GM18511 (cell line): ENCODE data around the gene C2orf68.
"Not testable (repeated sequence)": the region's sequence is repeated elsewhere in the genome, so short reads cannot be mapped to it uniquely, and the experiment has no call there.

Experiments used
- ATAC-seq: cut with Tn5 transposase; IDR thresholded peaks from one replicate; pipeline ENCODE4 v1.9.1; 2021; ENCODE audit warnings: mild to moderate bottlenecking, moderate library complexity; ENCODE audit not compliant: unreplicated experiment

Gene C2orf68

DNA sequence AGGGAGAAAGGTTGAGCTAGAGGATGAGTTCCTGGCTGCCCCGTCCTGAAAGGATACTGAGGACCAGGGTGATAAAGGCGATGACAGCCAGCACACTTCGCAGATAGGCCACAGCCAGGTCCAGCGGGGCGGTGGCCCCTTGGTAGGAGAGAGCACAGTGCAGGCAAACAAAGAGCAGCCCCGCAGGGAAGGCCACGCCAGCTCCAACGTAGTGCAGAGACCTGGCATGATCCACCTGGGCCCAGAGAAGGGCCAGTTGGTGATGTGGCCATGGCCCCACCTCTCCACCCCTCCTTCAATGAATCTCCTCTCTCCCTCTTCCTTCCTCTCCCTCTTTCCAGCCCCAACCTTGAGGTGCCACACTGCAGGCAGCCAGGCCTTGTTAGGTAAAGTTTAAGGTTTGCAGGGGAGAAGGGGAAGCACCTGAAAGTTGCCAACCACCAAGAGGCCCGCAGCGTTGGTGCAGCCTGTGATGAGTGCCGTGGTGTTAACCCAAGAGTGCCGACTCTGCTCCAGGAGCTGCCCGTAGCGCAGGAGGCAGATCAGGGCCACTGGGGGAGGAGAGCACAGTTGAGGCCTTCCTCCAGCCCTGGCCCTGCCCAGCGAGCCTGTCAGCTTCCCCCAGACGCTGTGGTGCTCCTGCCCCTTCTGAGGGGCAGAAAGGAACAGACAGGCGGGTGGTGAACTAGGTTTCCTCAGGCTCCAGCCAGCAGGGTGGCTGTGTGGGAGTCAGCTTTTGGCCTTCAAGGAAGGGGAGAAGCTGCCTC is 12.2 kb downstream of the C2orf68 start:
- ATAC-seq, result no peak

DNA sequence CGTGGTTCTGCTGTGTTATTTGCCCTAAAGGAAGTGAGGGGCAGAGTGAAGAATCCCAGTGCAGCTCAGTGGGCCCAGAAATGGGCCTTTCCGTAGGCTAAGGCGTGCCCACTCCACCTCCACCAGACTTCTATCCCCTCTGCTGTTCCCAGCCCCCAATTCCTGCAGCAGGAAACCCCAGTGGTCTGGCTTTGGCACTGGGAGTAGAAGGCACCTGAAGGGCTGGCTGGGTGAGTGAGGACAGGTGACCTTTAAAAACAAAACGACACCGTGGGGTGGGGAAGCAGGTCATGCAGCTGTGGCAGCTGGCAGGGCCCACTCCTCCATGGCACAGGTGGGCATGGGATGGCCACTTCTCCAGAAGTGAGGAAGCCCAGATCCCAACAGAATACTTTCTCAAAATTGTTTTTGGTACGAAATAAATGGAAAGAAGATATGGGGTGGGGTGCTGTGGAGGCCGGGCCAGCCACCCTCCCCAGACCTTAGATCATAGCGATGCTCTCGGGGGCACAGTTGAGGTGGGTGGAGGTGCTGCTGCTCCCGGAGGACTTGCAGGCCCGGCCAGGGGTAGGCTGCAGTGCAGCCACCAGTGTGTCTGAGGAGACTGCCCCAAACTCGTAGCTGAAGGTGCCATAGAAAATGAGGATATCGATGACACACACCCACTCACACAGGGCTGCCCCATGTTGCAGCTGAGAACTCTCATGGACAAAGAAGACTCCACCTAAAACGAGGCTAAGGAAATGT is 13.1 kb downstream of the C2orf68 start:
- ATAC-seq, result no peak

GRCh38 chr2:85597241-85597640 is 14.6 kb downstream of the C2orf68 start:
- no peak for ATAC-seq

DNA sequence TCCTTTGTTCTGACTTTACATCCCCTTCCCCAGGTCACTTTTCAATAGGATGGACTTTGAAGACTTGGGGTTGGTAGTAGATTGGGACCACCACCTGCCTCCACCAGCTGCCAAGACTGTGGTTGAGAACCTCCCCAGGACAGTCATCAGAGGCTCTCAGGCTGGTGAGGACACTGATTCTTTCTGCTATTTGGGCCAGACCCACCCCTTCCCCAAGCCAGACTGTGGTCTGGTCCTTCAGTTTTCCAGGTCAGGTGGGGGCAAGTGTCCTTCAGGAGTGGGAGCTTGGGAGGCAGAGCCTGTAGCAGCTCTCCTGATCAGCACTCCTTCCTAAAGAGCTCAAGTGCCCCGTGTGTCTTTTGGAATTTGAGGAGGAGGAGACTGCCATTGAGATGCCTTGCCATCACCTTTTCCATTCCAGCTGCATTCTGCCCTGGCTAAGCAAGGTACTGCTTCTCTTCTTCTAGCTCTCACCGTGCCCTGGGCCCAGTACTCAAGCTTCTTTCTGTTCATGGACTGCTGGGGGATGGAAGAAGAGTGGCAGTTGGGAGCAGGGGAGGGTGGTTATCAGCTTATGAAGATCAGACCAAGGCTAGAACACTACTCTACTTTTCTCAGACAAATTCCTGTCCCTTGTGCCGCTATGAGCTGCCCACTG is 15.3 kb downstream of the C2orf68 start:
- ATAC-seq, result no peak

GRCh38 chr2:85596026-85596333 is 15.9 kb downstream of the C2orf68 start:
- ATAC-seq, result no peak

DNA sequence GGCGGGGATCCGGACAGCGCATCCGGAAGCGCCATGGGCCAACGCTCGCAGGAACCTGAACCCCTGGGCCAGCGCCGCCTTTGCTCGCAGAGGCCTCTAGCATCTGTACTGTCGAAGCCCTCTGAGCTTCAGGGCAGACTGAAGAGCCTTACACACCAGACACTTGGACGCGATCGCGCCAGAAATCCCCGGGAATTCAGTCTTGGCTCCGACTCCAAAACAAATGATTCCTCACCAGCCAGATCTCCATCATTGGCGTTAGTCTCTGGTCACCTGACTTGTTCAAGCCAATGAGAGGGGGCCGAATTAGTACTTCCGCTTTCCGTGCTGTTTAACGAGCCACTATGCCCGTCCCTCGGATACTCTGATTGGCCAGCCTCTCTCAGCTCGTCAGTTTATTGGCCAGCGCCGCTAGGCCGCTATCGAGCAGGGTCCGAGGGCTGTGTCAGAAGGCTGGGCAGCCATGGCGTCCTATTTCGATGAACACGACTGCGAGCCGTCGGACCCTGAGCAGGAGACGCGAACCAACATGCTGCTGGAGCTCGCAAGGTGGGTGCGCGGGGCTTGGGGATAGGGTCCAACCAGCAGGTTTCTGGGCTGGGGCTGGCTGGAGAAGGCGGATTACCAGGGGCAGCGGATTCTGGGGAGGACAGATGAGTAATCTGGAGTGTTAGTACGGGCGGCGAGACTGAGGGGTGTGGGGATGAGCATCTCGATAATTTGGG is 16.4 kb downstream of the C2orf68 start, which contains the start of gene RNF181:
Gene RNF181, plus strand, starts transcription at position 445 of the 725 bp plus-strand sequence. Its CDS starts 19 bp downstream, at position 464.
- ATAC-seq, result peak; percentile 99

GRCh38 chr2:85594715-85595300 is 17.1 kb downstream of the C2orf68 start:
- peak; percentile 3 for ATAC-seq

DNA sequence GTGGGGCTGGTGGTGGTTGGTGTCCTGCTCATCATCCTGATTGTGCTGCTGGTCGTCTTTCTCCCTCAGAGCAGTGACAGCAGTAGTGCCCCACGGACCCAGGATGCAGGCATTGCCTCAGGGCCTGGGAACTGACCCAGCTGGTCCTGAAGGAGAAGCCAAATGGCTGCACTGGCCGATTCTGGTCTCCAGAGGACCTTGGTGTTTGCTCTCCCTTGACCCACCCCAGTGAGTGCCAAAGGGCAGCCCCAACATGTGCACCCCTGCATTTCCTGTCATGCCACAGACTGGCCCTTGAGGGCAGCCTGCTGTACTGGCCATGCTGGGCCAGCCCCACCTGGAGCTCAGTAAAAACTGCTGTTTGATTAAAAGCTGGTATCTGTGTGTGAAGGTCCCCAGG is 18.8 kb downstream of the C2orf68 start:
- no peak for ATAC-seq

DNA sequence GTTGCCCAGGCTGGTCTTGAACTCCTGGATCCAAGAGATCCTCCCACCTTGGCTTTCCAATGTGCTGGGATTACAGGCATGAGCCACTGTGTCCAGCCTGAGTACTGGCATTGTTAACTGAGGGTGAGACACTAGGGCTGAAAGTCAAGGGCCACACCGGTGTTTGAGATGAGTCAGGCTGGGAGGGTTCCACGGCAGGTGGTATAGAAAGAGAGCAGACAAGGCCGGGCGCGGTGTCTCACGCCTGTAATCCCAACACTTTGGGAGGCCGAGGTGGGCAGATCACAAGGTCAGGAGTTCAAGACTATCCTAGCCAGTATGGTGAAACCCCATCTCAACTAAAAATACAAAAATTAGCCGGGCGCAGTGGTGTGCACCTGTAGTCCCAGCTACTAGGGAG is 19.6 kb downstream of the C2orf68 start:
- not testable (repeated sequence) for ATAC-seq

- ATAC-seq, result no peak
Observed at GRCh38 chr2:85591563-85591962, 20.3 kb downstream of the C2orf68 start.

GRCh38 chr2:85590950-85591349 is 20.9 kb downstream of the C2orf68 start:
- ATAC-seq, result no peak

GRCh38 chr2:85589982-85590791 is 21.7 kb downstream of the C2orf68 start:
- no peak for ATAC-seq

DNA sequence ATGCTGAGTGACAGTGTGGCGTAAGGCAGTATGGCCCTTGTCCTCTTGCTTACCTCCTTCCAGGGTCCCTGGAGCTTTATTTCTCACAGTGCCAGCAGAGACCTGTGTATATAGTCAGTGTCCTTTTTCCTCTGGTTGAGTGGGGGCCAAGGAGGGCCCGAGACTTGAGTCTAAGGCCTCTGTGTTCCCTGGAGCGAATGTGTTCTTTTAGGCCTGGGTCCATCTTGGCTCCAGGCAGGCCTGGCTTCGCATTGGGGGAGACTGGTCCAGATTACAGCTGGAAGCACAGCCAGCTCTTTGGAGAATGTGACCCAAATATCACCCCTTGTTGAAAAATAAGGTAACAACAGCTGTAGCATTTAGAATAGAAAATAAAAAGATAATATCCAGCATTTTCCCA is 22.7 kb downstream of the C2orf68 start:
- no peak for ATAC-seq

DNA sequence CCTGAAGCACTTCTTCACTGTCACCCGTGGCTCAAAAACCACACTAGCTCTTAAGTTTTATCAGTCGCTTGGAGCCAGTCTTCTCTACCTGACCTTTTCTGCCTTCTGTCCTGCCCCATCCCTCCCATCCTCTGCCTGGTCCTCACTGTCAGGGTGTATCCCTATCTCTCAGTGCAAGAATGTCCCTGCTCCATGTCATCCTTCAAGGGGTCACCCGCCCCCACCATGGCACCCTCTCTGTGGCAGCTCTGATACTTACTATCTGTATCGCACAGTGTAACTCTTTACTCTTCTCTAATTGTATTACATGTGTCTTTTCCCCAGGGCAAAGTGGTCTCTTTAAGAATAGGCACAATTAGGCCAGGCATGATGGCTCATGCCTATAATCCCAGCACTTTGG is 23.2 kb downstream of the C2orf68 start:
- ATAC-seq, result no peak

- no peak for ATAC-seq
Observed at GRCh38 chr2:85588236-85588635, 23.6 kb downstream of the C2orf68 start.

- no peak for ATAC-seq
Observed at GRCh38 chr2:85585781-85586105, 26.1 kb downstream of the C2orf68 start.

GRCh38 chr2:85584857-85585780 is 26.7 kb downstream of the C2orf68 start:
- ATAC-seq, result peak; percentile 49

DNA sequence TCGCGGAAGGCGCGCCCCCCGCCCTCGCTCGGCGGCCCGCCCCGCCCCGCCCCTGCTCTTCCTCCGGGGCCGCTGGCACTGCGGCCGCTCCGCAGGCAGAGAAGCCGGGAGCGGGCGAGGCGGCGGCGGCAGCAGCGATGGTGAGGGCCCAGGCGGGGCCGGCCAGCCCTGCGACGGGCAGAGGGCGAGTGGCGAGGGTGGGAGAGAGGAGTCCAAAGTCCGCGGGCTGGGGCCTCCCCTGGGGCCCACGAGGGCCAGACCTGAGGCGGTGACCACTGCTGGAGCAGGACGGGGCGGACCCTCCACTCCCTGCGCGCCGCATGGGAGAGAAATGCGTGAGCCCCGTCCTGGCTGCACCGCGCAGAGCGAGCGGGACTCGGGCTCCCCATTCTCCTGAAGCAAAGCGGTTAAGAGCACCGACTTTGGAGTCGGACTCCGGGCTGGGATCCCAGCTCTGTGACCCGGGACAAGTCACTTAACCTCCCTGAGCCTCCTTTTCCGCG is 27.5 kb downstream of the C2orf68 start, which contains the start of gene VAMP5:
Gene VAMP5, plus strand, starts transcription at position 78 of the 503 bp plus-strand sequence. Its CDS starts 60 bp downstream, at position 138.
- ATAC-seq, result peak; percentile 69
